Upper lobe of right lung (tissue), 1 donor: ENCODE measurements around the gene C10orf71. TPM values are rescaled to one million over a fixed set of nuclear protein-coding genes. Genes with fewer than 3 reads are reported as not detected.

Source experiments
- ATAC-seq: fragments of 200-7000 bp; cut with Tn5 transposase; one replicate; pipeline ENCODE4 v1.9.1; 2020; ENCODE audit warnings: mild to moderate bottlenecking, moderate library complexity
- DNase-seq: peaks from one replicate; pipeline ENCODE4 v3.0.0-alpha.2; 2020
- H3K27ac ChIP-seq: fragments of 200-600 bp; one replicate; pipeline ENCODE4 v1.8.0; 2022
- H3K27me3 ChIP-seq: fragments of 200-600 bp; one replicate; pipeline ENCODE4 v1.8.0; 2022; ENCODE audit warnings: mild to moderate bottlenecking
- H3K36me3 ChIP-seq: fragments of 200-600 bp; one replicate; pipeline ENCODE4 v1.8.0; 2022
- H3K4me1 ChIP-seq: fragments of 200-600 bp; one replicate; pipeline ENCODE4 v1.8.0; 2022
- H3K4me3 ChIP-seq: fragments of 200-600 bp; one replicate; pipeline ENCODE4 v1.8.0; 2022; ENCODE audit warnings: mild to moderate bottlenecking
- H3K9me3 ChIP-seq: fragments of 200-600 bp; one replicate; pipeline ENCODE4 v1.8.0; 2022
- CTCF ChIP-seq: fragments of 200-600 bp; IDR thresholded peaks from one replicate; pipeline ENCODE4 v1.8.0; 2022; ENCODE audit warnings: antibody characterized with exemption
- intact Hi-C: fragments of 100-400 bp; cut with DNase I; formaldehyde crosslinking; loops from one replicate; pipeline ENCODE4 v1.11.0; 2022
- total RNA-seq: library from RNA; stranded (reverse); fragmentation: NEBNext Ultra II Directional; extraction: Animal tissue kit (Norgen Biotek cat#: 25700); gene quantifications from one replicate; pipeline ENCODE4 v1.2.1, GENCODE V29; 2021
- donor health status: DM: no; HTN: yes; CAD: no; lungs with severe emphysema.

The C10orf71 gene
- total RNA-seq, 1 donor from 2014 or later, result not detected

- Histone ChIP-seq H3K27me3 (no peaks in the 10 kb centered on the region), H3K4me1 (no peaks in the 10 kb centered on the region), H3K27ac (no peak overlapping the region), H3K4me3 (no peak overlapping the region), H3K36me3 (no peaks in the 10 kb centered on the region), H3K9me3 (peaks cover 4% of the 10 kb centered on the region)
- no peak for TF ChIP-seq CTCF
- no peak for ATAC-seq
- intact Hi-C loops, result no loop called here
- DNase-seq, result no peak
Measured at GRCh38 chr10:49260644-49261296, 38.2 kb upstream of the C10orf71 start.

- no peak overlapping the region for H3K27ac ChIP-seq
- H3K4me3 ChIP-seq, result no peak overlapping the region
- H3K9me3 ChIP-seq, result peaks cover 14% of the 10 kb centered on the region
- intact Hi-C loops, result no loop called here
- ATAC-seq, result no peak
- no peaks in the 10 kb centered on the region for H3K36me3 ChIP-seq
- DNase-seq, result no peak
- H3K27me3 ChIP-seq, result no peaks in the 10 kb centered on the region
- no peak for TF ChIP-seq CTCF
- no peaks in the 10 kb centered on the region for H3K4me1 ChIP-seq
Measured at GRCh38 chr10:49263591-49263990, 35.4 kb upstream of the C10orf71 start.

GRCh38 chr10:49264177-49264677 is 34.7 kb upstream of the C10orf71 start:
- Histone ChIP-seq H3K4me3 (no peak overlapping the region), H3K9me3 (peaks cover 14% of the 10 kb centered on the region), H3K4me1 (no peaks in the 10 kb centered on the region), H3K36me3 (no peaks in the 10 kb centered on the region), H3K27ac (no peak overlapping the region), H3K27me3 (no peaks in the 10 kb centered on the region)
- intact Hi-C loops, result no loop called here
- TF ChIP-seq CTCF, result no peak
- DNase-seq, result no peak
- no peak for ATAC-seq

GRCh38 chr10:49265885-49266284 is 33.1 kb upstream of the C10orf71 start:
- ATAC-seq (no peak), DNase-seq (no peak)
- H3K4me1 ChIP-seq, result no peaks in the 10 kb centered on the region
- intact Hi-C loops, result no loop called here
- H3K36me3 ChIP-seq, result no peaks in the 10 kb centered on the region
- H3K27ac ChIP-seq, result no peak overlapping the region
- no peaks in the 10 kb centered on the region for H3K27me3 ChIP-seq
- no peak overlapping the region for H3K4me3 ChIP-seq
- no peak for TF ChIP-seq CTCF
- peaks cover 14% of the 10 kb centered on the region for H3K9me3 ChIP-seq

DNA sequence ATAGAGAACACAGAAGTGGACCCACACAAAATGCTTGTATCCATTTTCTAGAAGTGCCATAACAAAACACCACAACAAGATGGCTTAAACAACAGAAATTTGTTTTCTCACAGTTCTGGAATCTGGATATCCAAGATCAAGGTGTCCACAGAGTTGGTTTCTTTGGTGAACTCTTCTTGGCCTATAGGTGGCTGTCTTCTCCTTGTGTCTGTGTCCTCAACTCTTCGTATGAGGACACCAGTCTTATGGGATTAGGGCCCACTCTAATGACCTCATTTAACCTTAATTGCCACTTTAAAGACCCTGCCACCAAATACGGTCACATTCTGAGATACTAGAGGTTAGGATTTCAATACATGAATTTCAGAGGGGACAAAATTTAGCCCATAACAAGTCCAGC is 30.8 kb upstream of the C10orf71 start:
- Histone ChIP-seq H3K4me3 (no peak overlapping the region), H3K27ac (no peak overlapping the region), H3K4me1 (peaks cover 12% of the 10 kb centered on the region), H3K36me3 (no peaks in the 10 kb centered on the region), H3K27me3 (no peaks in the 10 kb centered on the region), H3K9me3 (peaks cover 14% of the 10 kb centered on the region)
- intact Hi-C loops, result no loop called here
- DNase-seq, result no peak
- TF ChIP-seq CTCF, result no peak
- ATAC-seq, result no peak
